IMR-90 (cell line): ENCODE results near the gene NR5A1. TPM values are rescaled to one million over a fixed set of nuclear protein-coding genes. Genes with fewer than 3 reads are reported as not detected.

Experiments
- ATAC-seq: fragments of 200-7000 bp; cut with Tn5 transposase; 2 replicates; pipeline ENCODE4 v1.9.1; 2020; ENCODE audit warnings: low read depth, mild to moderate bottlenecking, moderate library complexity
- BruUV-seq: library from RNA; stranded (reverse); fragments of 400-500 nt; replicated peaks from 2 replicates; lab custom pipeline; 2021; lab: Mats Ljungman, UMichigan
- CTCF ChIA-PET: fragments of 300-600 bp; formaldehyde crosslinking; extraction: SDS; loops from one replicate; lab custom pipeline; 2021; ENCODE audit warnings: antibody characterized with exemption; lab: Yijun Ruan, JAX
- POLR2A ChIA-PET: fragments of 300-600 bp; sonication (Branson Sonifier 250); formaldehyde crosslinking; loops from one replicate; lab custom pipeline; 2022; ENCODE audit warnings: antibody characterized with exemption; ENCODE audit not compliant: unreplicated experiment; lab: Charles Lee
- DNase-seq: peaks from one replicate; pipeline ENCODE4 v3.0.0; 2013
- H2AFZ ChIP-seq: replicated peaks from 2 replicates; pipeline ENCODE3; 2013; ENCODE audit warnings: low read length, mild to moderate bottlenecking; ENCODE audit not compliant: poor library complexity
- H2AK5ac ChIP-seq: 2 replicates; pipeline ENCODE4 v1.6.1; 2013; ENCODE audit warnings: low read depth, low read length, inconsistent platforms
- H2AK9ac ChIP-seq: replicated peaks from 2 replicates; pipeline ENCODE3; 2013; ENCODE audit warnings: mild to moderate bottlenecking, low read depth, low read length, moderate library complexity; ENCODE audit not compliant: poor library complexity
- H2BK120ac ChIP-seq: 2 replicates; pipeline ENCODE4 v1.6.1; 2013; ENCODE audit warnings: low read depth, low read length, inconsistent platforms
- H2BK15ac ChIP-seq: 3 replicates; pipeline ENCODE4 v1.6.1; 2013; ENCODE audit warnings: low read depth, low read length, inconsistent platforms
- H2BK20ac ChIP-seq: 2 replicates; pipeline ENCODE4 v1.6.1; 2013; ENCODE audit warnings: low read depth, mild to moderate bottlenecking, inconsistent platforms, low read length, moderate library complexity
- H2BK5ac ChIP-seq: 2 replicates; pipeline ENCODE4 v1.6.1; 2013; ENCODE audit warnings: mild to moderate bottlenecking, low read depth, low read length, inconsistent platforms; ENCODE audit not compliant: poor library complexity, severe bottlenecking
- H3K14ac ChIP-seq: replicated peaks from 2 replicates; pipeline ENCODE4 v1.6.1; 2013; ENCODE audit warnings: low read depth, low read length, inconsistent platforms
- H3K18ac ChIP-seq: 2 replicates; pipeline ENCODE4 v1.6.1; 2013; ENCODE audit warnings: low read depth, low read length, control low read depth
- H3K23ac ChIP-seq: 2 replicates; pipeline ENCODE4 v1.6.1; 2013; ENCODE audit warnings: low read depth, low read length, inconsistent platforms
- H3K27ac ChIP-seq: 2 replicates; pipeline ENCODE4 v1.5.1; 2013; ENCODE audit warnings: mild to moderate bottlenecking, control low read depth, low read length; ENCODE audit not compliant: insufficient read depth
- H3K27me3 ChIP-seq: 2 replicates; pipeline ENCODE4 v1.6.1; 2013; ENCODE audit warnings: low read length; ENCODE audit not compliant: control insufficient read depth, insufficient read depth
- H3K36me3 ChIP-seq: 2 replicates; pipeline ENCODE4 v1.6.1; 2013; ENCODE audit warnings: low read length, mixed read lengths; ENCODE audit not compliant: control insufficient read depth, insufficient read depth
- H3K4ac ChIP-seq: 2 replicates; pipeline ENCODE4 v1.6.1; 2013; ENCODE audit warnings: low read depth, low read length, inconsistent platforms
- H3K4me1 ChIP-seq: 2 replicates; pipeline ENCODE4 v1.6.1; 2013; ENCODE audit warnings: low read length, mixed read lengths; ENCODE audit not compliant: control insufficient read depth, insufficient read depth
- H3K4me2 ChIP-seq: 2 replicates; pipeline ENCODE4 v1.6.1; 2013; ENCODE audit warnings: low read depth, mild to moderate bottlenecking, control low read depth, low read length, moderate library complexity
- H3K4me3 ChIP-seq: 2 replicates; pipeline ENCODE4 v1.5.1; 2013; ENCODE audit warnings: low read depth, mild to moderate bottlenecking, control low read depth, low read length, moderate library complexity; ENCODE audit not compliant: insufficient read depth
- H3K56ac ChIP-seq: 2 replicates; pipeline ENCODE4 v1.6.1; 2013; ENCODE audit warnings: low read length, inconsistent platforms; ENCODE audit not compliant: insufficient read depth; ENCODE audit errors: extremely low read depth
- H3K79me1 ChIP-seq, 2 experiments: 2 replicates each; pipeline ENCODE4 v1.6.1; 2013; ENCODE audit warnings: low read length in 2 of 2, inconsistent platforms in 1 of 2, low read depth in 1 of 2
- H3K9ac ChIP-seq: 2 replicates; pipeline ENCODE4 v1.6.1; 2013; ENCODE audit warnings: low read depth, low read length, control low read depth
- H3K9me1 ChIP-seq: 2 replicates; pipeline ENCODE4 v1.6.1; 2013; ENCODE audit warnings: low read length, inconsistent platforms; ENCODE audit not compliant: insufficient read depth
- H3K9me3 ChIP-seq: 2 replicates; pipeline ENCODE4 v1.6.1; 2013; ENCODE audit warnings: low read length; ENCODE audit not compliant: control insufficient read depth, insufficient read depth
- H4K20me1 ChIP-seq: 2 replicates; pipeline ENCODE4 v1.6.1; 2013; ENCODE audit warnings: low read length, inconsistent platforms; ENCODE audit not compliant: insufficient read depth
- H4K5ac ChIP-seq: 2 replicates; pipeline ENCODE4 v1.6.1; 2013; ENCODE audit warnings: mild to moderate bottlenecking, low read depth, low read length, control low read depth
- H4K8ac ChIP-seq, 2 experiments: 2 replicates each; pipeline ENCODE4 v1.6.1; 2013; ENCODE audit warnings: low read depth in 2 of 2, low read length in 2 of 2, control low read depth in 1 of 2, inconsistent platforms in 1 of 2
- H4K91ac ChIP-seq: 2 replicates; pipeline ENCODE4 v1.6.1; 2013; ENCODE audit warnings: low read depth, low read length, inconsistent platforms; ENCODE audit not compliant: insufficient read depth
- CEBPB ChIP-seq: IDR thresholded peaks from 2 replicates; pipeline ENCODE4 v1.6.1; 2012; ENCODE audit warnings: low read depth, low read length, improper control_type of control experiment
- FOS ChIP-seq: fragments of 150-350 bp; IDR thresholded peaks from 2 replicates; pipeline ENCODE4 v1.6.1; 2016; ENCODE audit warnings: low read depth, low read length
- MAFK ChIP-seq: IDR thresholded peaks from 2 replicates; pipeline ENCODE4 v1.6.1; 2012; ENCODE audit warnings: low read depth, low read length, improper control_type of control experiment
- MAZ ChIP-seq: IDR thresholded peaks from 2 replicates; pipeline ENCODE4 v1.6.1; 2012; ENCODE audit warnings: low read depth, mild to moderate bottlenecking, low read length, improper control_type of control experiment, moderate library complexity, borderline replicate concordance
- NFE2L2 ChIP-seq: fragments of 150-350 bp; IDR thresholded peaks from 2 replicates; pipeline ENCODE4 v1.6.1; 2016; ENCODE audit warnings: low read depth, mild to moderate bottlenecking, low read length
- POLR2A ChIP-seq: IDR thresholded peaks from 2 replicates; pipeline ENCODE4 v1.6.1; 2012; ENCODE audit warnings: mild to moderate bottlenecking, low read depth, low read length
- RAD21 ChIP-seq: IDR thresholded peaks from 2 replicates; pipeline ENCODE4 v1.6.1; 2012; ENCODE audit warnings: low read length, improper control_type of control experiment
- RCOR1 ChIP-seq: IDR thresholded peaks from 2 replicates; pipeline ENCODE4 v1.6.1; 2012; ENCODE audit warnings: mild to moderate bottlenecking, low read length, improper control_type of control experiment; ENCODE audit not compliant: insufficient replicate concordance
- RFX5 ChIP-seq: IDR thresholded peaks from 2 replicates; pipeline ENCODE4 v1.8.0; 2012; ENCODE audit warnings: low read depth, mild to moderate bottlenecking, low read length, moderate library complexity
- SMC3 ChIP-seq: fragments of 150-350 bp; IDR thresholded peaks from 2 replicates; pipeline ENCODE4 v1.6.1; 2016; ENCODE audit warnings: low read depth, mild to moderate bottlenecking, antibody characterized with exemption, low read length, moderate library complexity
- WGBS, 2 experiments: methylation state at CpG; one replicate each; pipeline versions ENCODE4 v1.1.5 to v1.1.7; 2013; ENCODE audit warnings: missing lambda C conversion rate in 2 of 2; ENCODE audit not compliant: insufficient read length in 1 of 2; ENCODE audit errors: extremely low coverage in 2 of 2; 5-methylcytosine and 5-hydroxymethylcytosine counted together
- dilution Hi-C: fragments of 300-500 bp; cut with HindIII; formaldehyde crosslinking; loops from one replicate; pipeline ENCODE4 v1.14.3; 2018; ENCODE audit warnings: low sequenced_read_pairs; ENCODE audit not compliant: unreplicated experiment
- in situ Hi-C: fragments of 300-500 bp; cut with MboI; formaldehyde crosslinking; loops from 3 replicates; pipeline ENCODE4 v1.14.3; 2019; ENCODE audit warnings: low sequenced_read_pairs, inconsistent platforms, mixed read lengths
- intact Hi-C: fragments of 100-400 bp; cut with micrococcal nuclease; formaldehyde crosslinking; loops from 2 replicates; pipeline ENCODE4 v1.10.0; 2022
- polyA plus RNA-seq, 3 experiments: library from polyadenylated mRNA; depleted of rRNA; stranded (reverse); fragments of >200 nt; gene quantifications; 2 replicates each; pipeline ENCODE4 v1.2.3, GENCODE V29; 2012; ENCODE audit warnings: low replicate concordance in 1 of 3
- total RNA-seq: library from RNA; depleted of rRNA; stranded (reverse); fragments of >200 nt; gene quantifications from 2 replicates; pipeline ENCODE4 v1.2.3, GENCODE V29; 2012
- TF ChIP-seq, protein P1 (sequence below): fragments of 150-350 bp; IDR thresholded peaks from 2 replicates; pipeline ENCODE4 v1.6.1; 2017; ENCODE audit warnings: mild to moderate bottlenecking, antibody characterized with exemption, low read length, low read depth

Gene NR5A1
- total and polyA plus RNA-seq, 2 of the 4 experiments (the other 2 are of a cell fraction), result not detected

DNA sequence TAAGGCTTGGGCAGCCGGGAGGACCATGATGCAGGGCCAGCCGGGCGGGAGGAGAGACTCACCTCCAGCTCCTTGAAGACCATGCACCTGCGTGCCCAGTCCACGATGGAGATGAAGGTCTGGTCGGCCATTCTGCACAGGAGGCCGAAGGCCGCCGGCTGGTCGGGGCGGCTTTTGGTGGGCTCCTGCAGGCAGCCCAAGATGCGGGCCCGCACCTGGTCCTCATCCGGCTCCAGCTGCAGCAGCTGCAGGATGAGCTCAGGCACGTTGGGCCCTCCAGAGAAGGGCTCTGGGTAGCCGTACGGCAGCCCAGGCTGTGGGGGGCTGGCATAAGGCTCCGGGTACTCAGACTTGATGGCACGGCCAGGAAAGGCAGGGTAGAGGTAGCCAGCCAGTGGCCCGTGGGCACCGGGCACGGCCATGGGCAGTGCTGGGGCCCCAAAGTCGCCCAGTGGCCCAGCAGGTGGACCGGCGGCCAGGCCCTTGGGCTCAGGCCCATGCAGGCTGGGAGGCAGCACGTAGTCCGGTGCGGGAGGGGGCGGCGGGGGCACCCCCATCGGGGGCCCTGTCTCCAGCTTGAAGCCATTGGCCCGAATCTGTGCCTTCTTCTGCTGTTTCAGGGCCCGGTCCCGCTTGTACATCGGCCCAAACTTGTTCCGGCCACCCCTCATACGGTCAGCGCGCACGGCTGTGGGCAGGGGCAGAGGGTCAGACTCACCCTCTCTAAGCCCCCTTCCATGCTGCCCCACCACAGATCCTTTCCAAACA lies 7.0 kb downstream of the NR5A1 start:
- Histone ChIP-seq H3K4me1 (no peaks in the 10 kb centered on the region; the same call in 1 of the 2 replicates), H4K20me1 (peaks cover 3% of the 10 kb centered on the region; the same call in 1 of the 2 replicates), H3K79me1 (no peaks in the 10 kb centered on the region), H3K56ac (no peak overlapping the region), H3K36me3 (no peaks in the 10 kb centered on the region), H4K5ac (no peak overlapping the region), H3K4ac (no peak overlapping the region), H2BK20ac (no peak overlapping the region), H3K27ac (no peak overlapping the region), H3K18ac (no peak overlapping the region), H4K8ac (no peak overlapping the region), H2BK5ac (no peak overlapping the region), H2AK9ac (no peak overlapping the region), H3K4me3 (no peak overlapping the region), H2AFZ (no peak overlapping the region), H2AK5ac (no peak overlapping the region), H2BK15ac (no peak overlapping the region), H3K9me3 (peaks cover 6% of the 10 kb centered on the region), H3K9me1 (no peaks in the 10 kb centered on the region), H2BK120ac (no peak overlapping the region), H3K9ac (no peak overlapping the region), H4K91ac (no peak overlapping the region), H3K27me3 (peaks cover 91% of the 10 kb centered on the region), H3K14ac (no peak overlapping the region), H3K4me2 (no peak overlapping the region), H3K23ac (no peak overlapping the region)
- BruUV-seq, result no TSS peak
- in situ Hi-C loops (no loop called here), dilution Hi-C loops (no loop called here), intact Hi-C loops (no loop called here)
- DNase-seq (no peak), ATAC-seq (no peak)
- TF ChIP-seq RCOR1 (no peak), FOS (no peak), CEBPB (no peak), SMC3 (no peak), POLR2A (no peak), MAZ (no peak), NFE2L2 (no peak), MAFK (no peak), RAD21 (no peak), RFX5 (no peak)
- TF ChIP-seq, protein P1, sequence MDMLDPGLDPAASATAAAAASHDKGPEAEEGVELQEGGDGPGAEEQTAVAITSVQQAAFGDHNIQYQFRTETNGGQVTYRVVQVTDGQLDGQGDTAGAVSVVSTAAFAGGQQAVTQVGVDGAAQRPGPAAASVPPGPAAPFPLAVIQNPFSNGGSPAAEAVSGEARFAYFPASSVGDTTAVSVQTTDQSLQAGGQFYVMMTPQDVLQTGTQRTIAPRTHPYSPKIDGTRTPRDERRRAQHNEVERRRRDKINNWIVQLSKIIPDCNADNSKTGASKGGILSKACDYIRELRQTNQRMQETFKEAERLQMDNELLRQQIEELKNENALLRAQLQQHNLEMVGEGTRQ, result no peak
- CTCF ChIA-PET, result no interaction called here
- 82% methylated on average over 27 of the region's 40 CpGs; no CpG with 5 or more reads in 1 of the 2 experiments for WGBS, 2 experiments
- POLR2A ChIA-PET, result no interaction called here
